ENCODE data around the gene CHCHD10. TPM values are rescaled to one million over a fixed set of nuclear protein-coding genes. Genes with fewer than 3 reads are reported as not detected.

CHCHD10 gene
- total and polyA plus RNA-seq, 2 of the 13 experiments (the other 11 are each of a cell fraction or from before 2014, with no cell fraction given): 37.0 to 62.8 TPM

- TF ChIP-seq ETV5 (CRISPR knock-in tag; IDR thresholded peaks at IDR 0.05; ENCODE audit: borderline replicate concordance) (no peak), NFATC3 (CRISPR knock-in tag; IDR thresholded peaks at IDR 0.05) (no peak; the same call in 1 of the 2 replicates), FOXA1 (IDR thresholded peaks at IDR 0.05) (no peak), FOXA1 (CRISPR knock-in tag; IDR thresholded peaks at IDR 0.05) (peak; percentile 10; the same call in 1 of the 2 replicates), ATF5 (CRISPR knock-in tag; IDR thresholded peaks at IDR 0.05; ENCODE audit: low read depth) (0 out of 2 replicates have a peak, but pooled peaks have one; percentile 32), POLR2A (IDR thresholded peaks at IDR 0.05; ENCODE audit: insufficient read depth in 1 of 2, low read depth in 2 of 2, low read length in 2 of 2) (peak; percentile 67 to 69), ARNT2 (CRISPR knock-in tag; IDR thresholded peaks at IDR 0.05; ENCODE audit: low read depth) (peak; percentile 24; the same call in 1 of the 2 replicates), PAWR (CRISPR knock-in tag; IDR thresholded peaks at IDR 0.05; ENCODE audit: borderline replicate concordance) (no peak), PTBP1 (IDR thresholded peaks at IDR 0.05; ENCODE audit: low read depth, low read length, poor library complexity, severe bottlenecking) (no peak), PPARG (CRISPR knock-in tag; conservative IDR thresholded peaks at IDR 0.05) (0 out of 2 replicates have a peak, but pooled peaks have one; percentile 23), NR1H2 (CRISPR knock-in tag; IDR thresholded peaks at IDR 0.05; ENCODE audit: borderline replicate concordance, low read depth) (no peak), ZNF720 (CRISPR knock-in tag; IDR thresholded peaks at IDR 0.05) (no peak), ZGPAT (CRISPR knock-in tag; IDR thresholded peaks at IDR 0.05) (peak; percentile 59), ZNF225 (CRISPR knock-in tag; IDR thresholded peaks at IDR 0.05) (peak; percentile 3; the same call in 1 of the 2 replicates), RCOR2 (CRISPR knock-in tag; IDR thresholded peaks at IDR 0.05) (0 out of 2 replicates have a peak, but pooled peaks have one; percentile 11), ZFAT (CRISPR knock-in tag; conservative IDR thresholded peaks at IDR 0.05) (no peak), KAT7 (CRISPR knock-in tag; IDR thresholded peaks at IDR 0.05; ENCODE audit: borderline replicate concordance) (peak; percentile 29; the same call in 1 of the 2 replicates), TMF1 (CRISPR knock-in tag; IDR thresholded peaks at IDR 0.05; ENCODE audit: low read depth) (peak; percentile 44; the same call in 1 of the 2 replicates), ZNF660 (CRISPR knock-in tag; IDR thresholded peaks at IDR 0.05; ENCODE audit: borderline replicate concordance, low read depth) (no peak), CENPT (CRISPR knock-in tag; IDR thresholded peaks at IDR 0.05; ENCODE audit: low read depth) (0 out of 2 replicates have a peak, but pooled peaks have one; percentile 30), ZXDC (CRISPR knock-in tag; IDR thresholded peaks at IDR 0.05) (peak; percentile 79), TCF7 (IDR thresholded peaks at IDR 0.05; ENCODE audit: low read depth) (no peak), HNRNPH1 (optimal IDR thresholded peaks at IDR 0.05; ENCODE audit: low read depth, low read length) (no peak), MLX (CRISPR knock-in tag; IDR thresholded peaks at IDR 0.05) (peak; percentile 81)
Observed at GRCh38 chr22:23767673-23768548, at the start of gene CHCHD10 (continued).
